HEK293T (cell line): ENCODE measurements around the gene CD160.
"Not testable (repeated sequence)": the region's sequence is repeated elsewhere in the genome, so short reads cannot be mapped to it uniquely, and the experiment has no call there.

Experiments used
- CTBP1 ChIP-seq: fragments of 450-650 bp; IDR thresholded peaks from 2 replicates; pipeline ENCODE4 v1.6.1; 2016; ENCODE audit warnings: borderline replicate concordance
- FOXM1 ChIP-seq: fragments of 450-650 bp; IDR thresholded peaks from 2 replicates; pipeline ENCODE4 v1.6.1; 2017; ENCODE audit warnings: mild to moderate bottlenecking, borderline replicate concordance
- L3MBTL2 ChIP-seq: fragments of 450-650 bp; conservative IDR thresholded peaks from 2 replicates; pipeline ENCODE4 v1.6.1; 2016; ENCODE audit warnings: mild to moderate bottlenecking

DNA sequence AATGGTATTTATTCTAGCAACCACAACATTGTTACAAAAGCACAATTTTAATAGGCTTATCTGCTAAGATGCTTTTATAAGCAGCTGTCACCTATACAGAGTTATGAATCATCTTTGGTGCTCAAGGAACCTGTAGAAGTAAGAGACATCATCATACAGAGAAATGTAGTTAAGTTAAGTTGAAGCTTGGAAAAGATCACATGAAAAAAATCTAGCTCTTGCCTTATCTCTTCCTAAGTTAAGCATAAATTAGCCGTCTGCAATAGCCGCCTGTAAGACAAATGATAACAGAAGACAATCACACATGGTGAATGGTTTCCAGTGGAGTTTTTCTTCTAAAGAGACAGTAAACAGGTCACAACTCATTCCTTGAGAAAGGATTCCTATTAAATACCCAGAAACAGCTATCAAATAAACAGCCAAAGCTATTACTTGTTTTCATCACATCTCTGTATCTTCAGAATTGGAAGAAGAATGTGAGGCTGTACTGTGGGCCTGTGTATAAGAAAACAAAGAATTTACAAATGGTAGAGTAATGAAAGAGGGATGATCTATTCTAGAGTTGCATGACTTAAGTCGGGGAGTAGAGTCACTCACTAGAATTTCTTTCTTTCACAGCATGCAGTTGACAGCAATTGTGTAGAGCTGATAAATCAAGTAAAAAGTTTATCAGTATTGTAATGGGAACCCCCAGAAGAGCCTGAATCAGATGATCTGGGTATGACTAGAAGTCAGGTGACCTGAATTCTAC is 48.1 kb upstream of the CD160 start:
- not testable (repeated sequence) for TF ChIP-seq FOXM1, L3MBTL2, CTBP1
